ENCODE results near the gene UBXN1. TPM values are rescaled to one million over a fixed set of nuclear protein-coding genes. Genes with fewer than 3 reads are reported as not detected.
"Not testable (repeated sequence)": the region's sequence is repeated elsewhere in the genome, so short reads cannot be mapped to it uniquely, and the experiment has no call there.

The UBXN1 gene
- total RNA-seq, 2 experiments from 2014 or later = 101 to 129 TPM

GRCh38 chr11:62702246-62702645, 23.4 kb upstream of the UBXN1 start:
- DNase-seq (ENCODE audit: low spot score) = no peak
- no peak overlapping the region for H3K27ac ChIP-seq (ENCODE audit: low read depth, low read length, poor library complexity, severe bottlenecking)
- H3K9me2 ChIP-seq (ENCODE audit: insufficient read depth, low read length) = no peaks in the 10 kb centered on the region
- no peak for TF ChIP-seq CTCF (conservative IDR thresholded peaks at IDR 0.05; ENCODE audit: low read length)
- TF ChIP-seq EZH2phosphoT487 (IDR thresholded peaks at IDR 0.05; ENCODE audit: borderline replicate concordance, low read depth, low read length) = no peak
- ChIA-PET POLR2A (no interaction called here), CTCF (ENCODE audit: unreplicated experiment) (no interaction called here)
- H3K4me3 ChIP-seq (ENCODE audit: low read depth, low read length, poor library complexity, severe bottlenecking) = no peak overlapping the region
- BruUV-seq (replicated peaks) = no TSS peak
- H3K9me3 ChIP-seq (ENCODE audit: low read length) = no peaks in the 10 kb centered on the region
- H3K79me2 ChIP-seq (ENCODE audit: insufficient read depth, low read depth, low read length) = no peaks in the 10 kb centered on the region
- no peaks in the 10 kb centered on the region for H4K20me1 ChIP-seq (ENCODE audit: insufficient read depth, low read length)
- peaks cover 79% of the 10 kb centered on the region for H3K36me3 ChIP-seq (ENCODE audit: insufficient read depth, low read length)
- no peak overlapping the region for H3K4me2 ChIP-seq (ENCODE audit: low read length)
- intact Hi-C loops (cut with micrococcal nuclease; ENCODE audit: unreplicated experiment) = no loop called here
- peaks cover 16% of the 10 kb centered on the region for H3K4me1 ChIP-seq (ENCODE audit: insufficient read depth, low read length, poor library complexity, severe bottlenecking)
- H2AFZ ChIP-seq (ENCODE audit: low read length) = no peak overlapping the region

DNA sequence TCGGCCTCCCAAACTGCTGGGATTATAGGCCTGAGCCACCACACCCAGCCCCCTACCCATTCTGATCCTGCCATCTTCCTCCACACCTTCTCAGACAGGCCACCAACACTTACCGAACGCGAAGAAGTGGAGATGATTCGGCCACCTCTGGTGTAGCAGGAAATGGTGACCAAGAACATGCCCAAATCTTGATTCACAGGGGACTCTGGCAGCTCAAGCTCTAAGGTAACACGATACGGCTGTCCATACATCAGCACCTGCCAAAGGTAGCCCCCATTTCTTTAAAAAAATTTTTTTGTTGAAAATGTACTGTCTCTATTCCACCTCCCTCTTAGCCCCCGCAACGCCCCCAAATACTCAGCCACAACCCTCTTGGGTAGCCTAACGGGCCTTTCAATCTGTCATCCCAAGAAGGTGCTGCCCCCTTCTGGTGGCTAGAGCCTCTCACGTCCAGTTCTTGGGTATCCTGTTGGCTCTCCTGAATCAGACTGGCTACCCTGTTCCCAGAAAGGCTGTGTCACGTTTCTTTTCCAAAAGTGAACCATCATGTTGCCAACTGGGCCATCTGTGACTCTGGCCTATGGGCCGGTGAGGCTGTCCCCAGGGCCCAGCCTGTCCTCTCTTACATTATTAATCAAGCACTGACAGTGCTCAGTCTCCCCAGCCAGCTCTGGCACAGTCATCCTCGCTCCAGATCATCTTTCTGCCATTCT, 15.7 kb upstream of the UBXN1 start:
- TF ChIP-seq CTCF (conservative IDR thresholded peaks at IDR 0.05; ENCODE audit: low read length) = peak; percentile 95
- TF ChIP-seq EZH2phosphoT487 (IDR thresholded peaks at IDR 0.05; ENCODE audit: borderline replicate concordance, low read depth, low read length) = no peak
- Histone ChIP-seq H4K20me1 (ENCODE audit: insufficient read depth, low read length) (no peaks in the 10 kb centered on the region), H3K4me1 (ENCODE audit: insufficient read depth, low read length, poor library complexity, severe bottlenecking) (no peaks in the 10 kb centered on the region), H2AFZ (ENCODE audit: low read length) (no peak overlapping the region), H3K9me2 (ENCODE audit: insufficient read depth, low read length) (no peaks in the 10 kb centered on the region), H3K4me3 (ENCODE audit: low read depth, low read length, poor library complexity, severe bottlenecking) (no peak overlapping the region), H3K27ac (ENCODE audit: low read depth, low read length, poor library complexity, severe bottlenecking) (no peak overlapping the region), H3K4me2 (ENCODE audit: low read length) (no peak overlapping the region), H3K36me3 (ENCODE audit: insufficient read depth, low read length) (peaks cover 66% of the 10 kb centered on the region), H3K79me2 (ENCODE audit: insufficient read depth, low read depth, low read length) (no peaks in the 10 kb centered on the region), H3K9me3 (ENCODE audit: low read length) (no peaks in the 10 kb centered on the region)
- BruUV-seq (replicated peaks) = no TSS peak
- intact Hi-C loops (cut with micrococcal nuclease; ENCODE audit: unreplicated experiment) = no loop called here
- POLR2A ChIA-PET = interaction anchor here (0.6 to 1.5 kb wide), 2 partner anchors 17 to 29 kb away, joined by 3 to 5 read pairs; partner anchors contain the start of genes C11orf98 and CSKMT
- CTCF ChIA-PET (ENCODE audit: unreplicated experiment) = no interaction called here
- DNase-seq (ENCODE audit: low spot score) = peak; percentile 76

DNA sequence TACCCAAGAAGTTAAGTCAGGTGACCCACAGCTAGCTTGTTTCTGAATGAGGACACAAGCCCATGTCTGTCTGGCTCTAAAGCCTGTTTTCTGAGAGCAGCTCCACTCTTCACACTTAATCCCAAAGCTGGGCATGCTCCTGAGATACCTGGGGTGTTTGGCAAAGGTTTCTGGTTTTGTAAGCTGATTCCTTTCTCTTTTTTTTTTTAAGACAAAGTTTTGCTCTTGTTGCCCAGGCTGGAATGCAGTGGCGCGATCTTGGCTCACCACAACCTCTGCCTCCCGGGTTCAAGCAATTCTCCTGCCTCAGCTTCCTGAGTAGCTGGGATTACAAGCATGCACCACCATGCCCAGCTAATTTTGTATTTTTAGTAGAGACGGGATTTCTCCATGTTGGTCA, 14.8 kb upstream of the UBXN1 start:
- CTCF ChIA-PET (ENCODE audit: unreplicated experiment); H3K9me3 ChIP-seq (ENCODE audit: low read length); H3K4me1 ChIP-seq (ENCODE audit: insufficient read depth, low read length, poor library complexity, severe bottlenecking); H3K9me2 ChIP-seq (ENCODE audit: insufficient read depth, low read length); BruUV-seq (replicated peaks); H3K4me2 ChIP-seq (ENCODE audit: low read length); intact Hi-C loops (cut with micrococcal nuclease; ENCODE audit: unreplicated experiment); H3K27ac ChIP-seq (ENCODE audit: low read depth, low read length, poor library complexity, severe bottlenecking); H3K4me3 ChIP-seq (ENCODE audit: low read depth, low read length, poor library complexity, severe bottlenecking); H2AFZ ChIP-seq (ENCODE audit: low read length); DNase-seq (ENCODE audit: low spot score); H4K20me1 ChIP-seq (ENCODE audit: insufficient read depth, low read length); H3K79me2 ChIP-seq (ENCODE audit: insufficient read depth, low read depth, low read length): not testable (repeated sequence)
- H3K36me3 ChIP-seq (ENCODE audit: insufficient read depth, low read length) = peaks cover 65% of the 10 kb centered on the region
- POLR2A ChIA-PET = interaction anchor here (0.6 to 1.0 kb wide), 2 partner anchors 13 to 28 kb away, joined by 3 read pairs; partner anchors contain the start of genes C11orf98 and CSKMT
